NOMO-1 (cell line): ENCODE data around the gene CHID1.

Experiments used
- DNase-seq, 2 experiments: peaks; one replicate each; lab custom pipeline; 2025; ENCODE audit not compliant: unreplicated experiment in 2 of 2; lab: John Stamatoyannopoulos, UW

CHID1 gene

DNA sequence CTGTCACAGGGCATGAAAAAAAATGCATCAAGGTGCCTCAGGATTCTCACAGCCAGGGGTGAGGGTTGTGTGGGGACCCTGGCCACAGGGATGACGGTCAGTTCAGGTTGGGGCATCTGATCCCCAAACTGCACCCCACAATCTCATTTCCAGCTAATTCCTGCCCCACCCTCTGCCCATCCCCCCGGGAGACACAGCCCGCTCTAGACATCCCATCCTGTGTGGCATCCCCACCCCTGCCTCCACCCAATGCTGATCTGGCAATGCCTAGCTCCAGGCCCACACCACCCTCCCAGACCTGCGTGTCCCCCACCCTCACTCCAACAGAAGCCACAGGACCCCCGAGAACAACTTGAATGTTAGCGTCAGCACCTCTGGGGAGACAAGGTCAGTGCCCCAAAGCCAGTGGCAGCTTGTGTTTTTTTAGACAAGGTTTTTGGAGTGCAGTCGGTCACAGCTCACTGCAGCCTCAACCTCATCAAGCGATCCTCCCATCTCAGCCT lies 42.7 kb downstream of the CHID1 start:
- DNase-seq: no peak

DNA sequence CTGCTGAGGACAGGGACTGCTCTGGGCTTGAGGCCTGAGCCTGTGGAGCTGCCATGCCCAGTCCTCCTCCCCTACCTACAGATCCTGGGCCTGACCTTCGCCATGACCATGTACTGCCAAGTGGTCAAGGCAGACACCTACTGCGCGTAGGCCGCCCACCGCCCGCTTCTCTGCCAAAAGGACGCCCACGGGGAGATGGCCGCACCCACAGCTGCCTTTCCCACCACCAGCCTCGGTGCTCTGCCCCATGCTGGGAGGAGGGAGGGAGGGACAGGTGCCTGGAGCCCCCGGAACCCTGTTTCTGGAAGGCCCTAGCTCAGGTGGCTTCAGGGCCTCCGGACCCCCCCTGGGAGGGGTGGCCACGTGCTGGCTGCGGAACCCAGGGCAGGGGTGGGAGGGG lies 44.1 kb downstream of the CHID1 start:
- DNase-seq: no peak

DNA sequence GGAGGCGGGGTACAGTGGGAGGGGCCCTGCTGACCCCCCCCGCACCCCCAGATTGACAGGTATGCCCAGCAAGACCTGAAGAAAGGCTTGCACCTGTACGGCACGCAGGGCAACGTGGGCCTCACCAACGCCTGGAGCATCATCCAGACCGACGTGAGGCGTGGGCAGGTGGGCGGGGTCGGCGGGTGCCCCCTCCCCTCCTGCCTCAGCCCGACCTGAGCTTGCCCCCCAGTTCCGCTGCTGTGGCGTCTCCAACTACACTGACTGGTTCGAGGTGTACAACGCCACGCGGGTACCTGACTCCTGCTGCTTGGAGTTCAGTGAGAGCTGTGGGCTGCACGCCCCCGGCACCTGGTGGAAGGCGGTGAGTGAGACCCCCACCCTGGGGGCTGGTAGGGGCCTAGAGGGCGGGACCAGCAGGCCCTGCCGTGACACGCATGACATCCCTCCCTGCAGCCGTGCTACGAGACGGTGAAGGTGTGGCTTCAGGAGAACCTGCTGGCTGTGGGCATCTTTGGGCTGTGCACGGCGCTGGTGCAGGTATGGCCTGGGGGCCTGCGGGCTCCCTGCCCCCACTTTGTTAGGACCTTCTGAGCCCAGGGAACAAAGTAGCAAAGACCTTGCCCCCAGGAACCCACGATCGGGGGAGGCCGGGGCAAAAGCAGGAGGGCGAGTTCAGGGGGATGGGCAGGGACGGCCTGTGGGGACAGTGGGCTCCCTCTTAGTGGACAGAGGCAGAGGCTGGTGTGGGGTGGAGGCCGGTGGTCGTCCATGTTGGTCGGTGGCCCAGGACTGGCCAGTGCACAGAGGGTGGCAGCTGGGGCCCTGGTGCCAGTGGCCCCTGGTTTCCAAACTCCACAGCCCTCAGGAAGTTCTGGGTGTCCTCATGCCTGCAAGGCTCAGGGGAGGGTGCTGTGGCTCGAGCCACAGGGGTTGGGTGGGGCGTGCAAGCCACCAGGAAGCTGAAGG lies 44.9 kb downstream of the CHID1 start:
- no peak for DNase-seq

DNA sequence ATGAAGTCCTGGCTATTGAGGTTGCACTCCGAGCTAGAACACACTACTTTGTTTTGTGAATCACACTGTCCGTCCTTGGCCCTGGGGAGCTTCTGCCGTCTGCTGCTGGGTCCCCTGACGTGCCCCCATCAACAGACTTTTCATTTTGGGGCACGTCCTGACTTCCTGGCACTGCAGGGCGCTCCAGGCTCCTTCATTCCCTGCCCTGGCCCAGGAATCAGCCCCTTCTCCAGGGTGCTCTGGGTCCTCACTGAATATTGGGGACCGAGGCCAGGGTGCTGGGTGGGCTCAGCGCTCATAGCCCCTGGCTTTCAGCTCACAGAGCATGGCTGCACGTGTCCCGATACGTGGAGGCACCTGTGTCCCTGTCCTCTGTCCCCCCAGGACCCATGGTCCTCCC lies 45.7 kb downstream of the CHID1 start:
- DNase-seq: no peak

DNA sequence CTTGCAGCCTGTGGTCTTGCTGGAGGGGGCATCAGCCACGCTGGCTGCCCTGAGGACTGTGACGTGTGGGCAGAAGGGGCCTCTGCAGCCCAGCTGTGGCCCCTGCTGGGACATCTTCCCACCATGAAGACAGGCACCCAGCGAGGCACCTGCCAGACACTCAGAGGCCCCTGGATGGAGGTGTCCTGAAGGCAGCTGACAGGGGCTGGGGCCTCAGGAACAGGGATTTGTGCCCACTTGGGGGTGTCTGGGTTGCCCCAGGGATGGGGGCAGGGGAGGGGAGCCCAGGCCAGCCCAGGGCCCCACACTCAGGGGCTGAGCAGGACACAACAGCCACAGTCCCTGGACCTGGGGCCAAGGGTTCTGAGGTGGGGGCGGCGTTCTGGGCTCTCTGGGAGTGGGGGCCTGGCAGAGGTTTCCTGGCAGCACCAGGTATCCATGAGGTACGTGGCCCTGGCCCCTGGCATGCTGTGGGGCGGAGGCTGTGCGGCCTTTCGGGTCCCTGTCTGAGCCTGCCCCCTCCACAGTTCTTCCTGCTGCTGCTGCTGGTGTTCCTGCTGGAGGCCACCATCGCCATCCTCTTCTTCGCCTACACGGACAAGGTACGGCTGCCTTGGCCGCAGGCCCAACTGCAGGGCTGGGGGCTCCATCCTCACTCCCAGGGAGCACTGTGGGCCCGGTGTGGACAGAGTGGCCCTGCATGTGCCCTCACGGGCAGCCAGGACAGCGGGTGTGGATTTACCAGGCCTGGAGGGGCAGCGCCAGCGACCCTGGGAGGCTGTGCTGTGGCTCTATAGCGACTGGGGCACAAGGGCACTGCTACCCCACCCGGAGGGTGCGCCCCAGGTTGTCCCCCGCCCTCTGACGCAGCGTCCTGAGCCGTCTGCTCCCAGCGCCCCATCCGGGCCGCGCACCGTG lies 46.4 kb downstream of the CHID1 start:
- DNase-seq: no peak

DNA sequence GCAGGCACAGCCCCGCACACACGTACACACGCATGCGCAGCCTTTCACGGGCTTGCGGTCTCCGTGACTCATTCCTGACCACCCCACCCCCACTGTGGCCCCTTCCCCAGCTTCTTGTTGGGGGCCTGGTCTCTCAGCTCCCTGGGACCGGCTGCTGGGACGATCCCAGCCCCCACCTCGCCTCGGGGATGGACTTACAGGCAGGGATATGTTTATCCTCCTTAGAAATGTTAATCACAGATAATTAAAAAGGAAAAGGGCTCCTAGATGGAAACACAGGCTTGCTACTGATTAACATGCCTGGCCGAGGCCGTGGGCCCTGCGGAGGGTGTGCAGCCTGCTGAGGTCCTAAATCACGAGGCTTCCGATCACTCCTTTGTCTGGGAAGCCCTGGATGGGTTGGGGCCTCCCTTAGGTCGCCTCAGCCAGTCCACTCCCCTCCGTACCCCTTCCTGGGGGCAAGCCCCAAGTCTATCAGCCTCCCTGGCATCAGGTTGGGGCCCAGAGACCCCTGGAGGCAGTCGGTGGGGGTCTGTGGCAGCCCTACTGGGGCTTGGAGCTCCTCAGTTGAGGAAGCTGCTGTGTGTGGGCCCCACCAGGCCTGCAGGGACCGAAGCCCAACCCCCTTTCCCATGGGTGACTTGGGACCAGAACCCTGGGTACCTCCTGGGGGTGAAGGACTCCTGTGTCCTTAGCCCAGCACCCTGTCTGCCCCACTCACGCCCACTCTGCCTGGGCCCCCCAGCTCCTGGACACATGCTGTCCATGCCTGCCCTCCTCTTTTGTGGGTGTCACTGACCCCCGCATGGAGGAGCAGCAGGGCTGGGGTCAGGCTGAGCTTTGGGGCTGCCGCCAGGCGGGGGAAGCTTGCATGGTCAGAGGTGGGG lies 47.3 kb downstream of the CHID1 start:
- DNase-seq: no peak

DNA sequence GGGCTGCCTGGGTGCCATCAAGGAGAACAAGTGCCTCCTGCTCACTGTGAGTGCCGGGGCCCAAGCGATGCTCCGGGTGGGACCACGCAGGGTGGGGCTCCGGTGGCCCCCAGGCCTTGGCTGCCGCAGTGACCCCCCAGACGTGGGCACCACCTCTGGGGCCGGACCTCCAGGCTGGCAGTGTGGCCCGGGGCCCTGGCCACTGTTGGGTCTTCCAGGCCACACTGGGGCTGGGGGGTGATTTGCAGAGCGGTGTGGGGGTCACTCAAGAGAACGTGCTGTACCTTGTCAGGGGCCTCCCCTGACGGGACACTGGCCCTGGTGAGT lies 48.0 kb downstream of the CHID1 start:
- DNase-seq: no peak

DNA sequence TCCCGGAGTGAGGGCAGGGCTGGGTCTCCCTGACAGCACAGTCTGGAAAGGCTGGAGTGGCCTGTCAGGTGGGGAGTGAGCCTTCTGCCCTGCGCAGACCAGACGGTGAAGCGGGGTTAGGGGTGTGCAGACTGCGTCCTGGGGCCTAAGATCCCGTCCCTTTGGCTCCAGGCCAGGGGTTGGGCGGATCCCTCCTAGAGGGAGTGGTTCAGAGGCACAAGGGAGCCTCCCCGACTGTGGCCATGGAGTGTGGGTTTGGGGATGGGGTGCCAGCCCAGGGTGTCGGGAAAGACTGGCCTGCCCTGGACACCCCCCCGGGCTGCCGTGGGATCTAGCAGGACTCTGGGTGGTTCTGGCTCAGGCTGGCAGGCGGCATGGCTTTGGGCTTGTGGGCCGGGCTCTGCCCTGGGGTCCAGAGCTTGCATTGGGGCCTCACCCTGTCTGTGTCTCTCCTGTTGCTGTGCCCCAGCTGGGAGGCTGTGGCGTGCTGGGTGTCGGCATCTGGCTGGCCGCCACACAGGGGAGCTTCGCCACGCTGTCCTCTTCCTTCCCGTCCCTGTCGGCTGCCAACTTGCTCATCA lies 48.4 kb downstream of the CHID1 start:
- DNase-seq: no peak

DNA sequence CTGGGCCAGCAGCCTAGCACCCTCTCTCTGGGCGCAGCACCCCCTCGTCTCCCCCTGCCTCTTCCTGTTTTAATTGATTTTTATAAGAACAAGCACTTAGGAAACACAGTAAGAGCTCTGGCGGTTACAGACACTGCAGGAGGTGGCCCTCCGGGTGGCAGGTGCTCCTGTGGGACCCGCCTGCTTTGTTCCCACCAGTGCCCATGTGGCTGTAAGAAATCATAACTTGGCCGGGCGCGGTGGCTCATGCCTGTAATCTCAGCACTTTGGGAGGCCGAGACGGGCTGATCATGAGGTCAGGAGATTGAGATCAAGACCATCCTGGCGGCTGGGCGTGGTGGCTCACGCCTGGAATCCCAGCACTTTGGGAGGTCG lies 49.5 kb downstream of the CHID1 start:
- DNase-seq: no peak

DNA sequence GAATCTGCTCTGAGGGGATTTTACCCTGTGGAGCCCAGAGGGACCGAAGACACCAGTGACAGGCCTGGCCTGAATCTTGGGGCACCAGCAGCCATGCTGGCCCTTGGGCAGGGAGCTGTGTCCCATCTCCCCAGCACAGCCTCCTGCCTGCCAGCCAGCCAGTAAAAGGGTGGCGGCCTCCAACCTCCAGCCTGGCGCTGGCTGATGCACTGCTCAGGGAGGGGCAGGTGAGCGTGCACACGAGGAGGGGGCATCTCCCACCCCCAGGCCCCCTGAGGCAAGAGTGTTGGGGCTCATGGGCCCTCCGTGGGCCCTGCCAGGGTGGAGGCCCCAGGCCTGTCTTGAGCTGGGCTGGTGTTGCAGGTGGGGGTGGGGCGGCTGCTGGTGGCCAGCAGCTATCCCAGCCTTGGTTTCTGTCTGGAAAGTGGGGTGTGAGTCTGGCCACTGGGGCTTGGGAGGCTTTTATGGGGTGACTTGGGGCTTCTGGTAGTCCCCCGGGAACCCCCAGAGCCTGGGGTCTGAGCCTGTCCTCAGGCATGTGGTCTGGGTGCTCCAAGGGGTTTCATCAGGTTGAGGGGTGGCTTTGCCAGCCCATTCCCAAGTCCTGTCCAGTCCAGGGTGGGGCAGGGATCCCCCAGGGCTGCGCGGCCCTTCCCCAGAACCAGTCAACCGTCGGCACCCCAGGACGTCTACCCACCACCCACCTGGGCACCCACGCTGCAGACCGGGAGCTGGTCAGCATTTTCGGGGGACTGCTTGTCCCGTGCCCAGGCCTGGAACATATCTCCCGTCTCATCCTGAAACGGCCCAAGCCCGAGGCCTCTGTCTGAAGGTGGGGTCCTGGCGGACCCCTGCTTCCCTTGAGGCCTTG lies 50.1 kb downstream of the CHID1 start:
- no peak for DNase-seq

DNA sequence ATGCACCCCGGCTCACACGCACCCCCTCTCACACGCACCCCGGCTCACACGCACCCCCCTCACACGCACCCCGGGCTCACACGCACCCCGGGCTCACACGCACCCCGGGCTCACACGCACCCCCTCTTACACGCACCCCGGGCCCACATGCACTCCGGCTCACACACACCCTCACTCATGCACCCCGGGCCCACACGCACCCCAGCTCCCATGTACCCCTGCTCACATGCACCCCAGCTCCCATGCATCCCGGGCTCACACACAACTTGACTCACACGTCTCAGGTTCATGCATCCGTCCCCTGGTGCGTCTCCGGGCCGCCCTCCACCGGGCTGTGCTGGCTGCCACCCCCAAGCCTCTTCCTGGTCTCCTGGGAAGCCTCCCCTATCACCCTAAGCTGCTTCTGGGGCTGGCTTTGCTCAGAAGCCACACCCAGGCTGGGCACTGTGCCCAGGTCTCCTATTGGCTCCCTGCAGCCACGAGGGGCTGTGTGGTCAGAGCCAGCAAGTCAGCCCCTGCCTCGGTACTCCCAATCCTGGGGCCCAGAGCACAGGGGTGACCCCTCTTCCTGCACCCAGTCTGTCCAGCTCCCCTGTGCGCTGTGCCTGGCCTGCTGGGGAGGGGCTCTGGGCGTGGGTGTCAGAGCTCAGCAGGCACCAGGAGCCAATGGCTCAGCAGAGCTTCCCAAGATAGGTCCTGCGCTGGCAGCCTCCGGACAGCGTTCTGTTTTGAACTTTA lies 51.0 kb downstream of the CHID1 start:
- no peak for DNase-seq

DNA sequence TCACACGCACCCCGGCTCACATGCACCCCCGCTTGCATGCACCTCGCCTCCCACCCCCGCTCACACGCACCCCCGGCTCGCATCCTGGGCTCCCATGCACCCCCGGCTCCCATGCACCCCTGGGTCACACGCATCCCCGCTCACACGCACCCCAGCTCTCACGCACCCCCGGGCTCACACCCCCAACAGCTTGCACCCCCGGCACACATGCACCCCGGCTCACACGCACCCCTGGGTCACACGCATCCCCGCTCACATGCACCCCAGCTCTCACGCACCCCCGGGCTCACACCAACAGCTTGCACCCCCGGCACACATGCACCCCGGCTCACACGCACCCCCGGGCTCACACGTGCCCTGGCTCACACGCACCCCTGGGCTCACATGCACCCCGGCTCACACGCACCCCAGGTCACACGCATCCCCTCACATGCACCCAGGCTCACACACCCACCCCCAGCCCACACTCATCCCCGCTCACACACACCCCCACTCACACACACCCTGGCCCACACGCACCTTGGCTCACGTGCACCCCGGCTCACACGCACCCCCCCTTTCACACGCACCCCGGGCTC lies 51.8 kb downstream of the CHID1 start:
- no peak for DNase-seq

DNA sequence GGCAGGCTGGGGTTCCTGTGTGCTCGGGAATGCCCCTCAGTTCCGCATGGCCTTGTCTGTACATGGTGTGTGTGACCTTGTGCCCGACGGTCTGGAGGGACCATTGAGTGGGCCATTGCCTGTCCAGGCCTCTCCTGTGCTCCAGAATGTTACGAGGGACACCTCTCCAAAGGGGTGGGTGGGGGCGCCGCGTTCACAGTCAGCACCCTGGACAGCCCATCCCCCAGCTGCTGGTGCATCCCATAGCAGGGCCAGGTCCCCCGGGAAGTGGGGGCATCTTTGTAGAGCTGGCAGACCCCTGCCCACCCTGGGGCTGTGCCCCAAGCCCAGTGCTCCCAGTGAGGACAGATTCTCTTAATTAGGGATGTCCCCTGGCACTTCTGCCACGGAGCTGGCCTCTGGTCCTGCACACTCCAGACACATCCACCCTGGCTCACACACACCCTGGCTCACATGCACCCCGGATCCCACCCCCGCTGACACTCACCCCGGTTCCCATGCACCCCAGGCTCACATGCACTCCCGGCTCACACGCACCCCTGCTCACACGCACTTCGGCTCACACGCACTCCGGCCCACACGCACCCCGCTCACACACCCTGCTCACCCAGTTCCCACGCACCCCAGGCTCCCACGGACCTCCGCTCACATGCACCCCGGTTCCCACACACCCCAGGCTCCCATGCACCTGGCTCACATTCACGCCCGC lies 52.4 kb downstream of the CHID1 start:
- no peak for DNase-seq

DNA sequence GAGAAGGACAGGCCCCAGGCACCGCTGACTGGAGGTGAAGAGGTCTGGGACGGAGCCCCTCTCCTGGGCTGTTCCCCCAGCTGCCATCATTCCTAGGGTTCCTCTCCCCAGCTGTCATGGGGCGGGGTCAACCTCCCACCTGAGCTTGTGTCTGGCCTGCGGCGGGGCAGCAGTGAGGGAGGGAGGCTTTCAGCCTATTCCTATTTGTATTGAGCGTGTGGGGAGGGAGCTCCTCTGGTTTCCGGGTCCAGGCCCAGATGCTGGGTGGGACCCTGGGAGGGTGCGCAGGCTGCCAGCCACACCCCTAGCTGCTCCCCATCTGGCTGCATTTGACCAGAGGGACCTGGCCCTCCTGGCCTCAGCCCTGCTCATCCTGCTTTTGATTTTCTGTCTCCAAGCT lies 54.2 kb downstream of the CHID1 start:
- DNase-seq: no peak

DNA sequence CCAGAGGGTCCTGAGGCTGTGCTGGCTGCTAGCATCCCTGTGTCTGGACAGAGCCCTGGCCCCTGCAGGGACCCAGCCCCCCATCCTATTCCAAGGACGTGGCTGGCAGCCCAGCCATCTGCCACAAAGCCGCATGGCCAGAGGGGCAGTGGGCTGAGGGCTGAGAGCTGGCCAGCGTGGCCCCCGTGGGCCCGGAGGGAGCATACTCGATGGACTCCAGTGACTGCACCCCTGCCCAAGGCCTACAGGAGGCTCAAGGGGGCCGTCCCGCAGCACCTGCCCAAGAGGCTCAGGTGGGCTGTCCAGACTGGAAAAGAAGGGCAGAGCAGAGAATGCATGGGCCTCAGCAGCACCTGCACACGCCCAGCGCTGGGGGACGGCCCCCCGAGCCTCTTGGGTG lies 54.8 kb downstream of the CHID1 start:
- no peak for DNase-seq

DNA sequence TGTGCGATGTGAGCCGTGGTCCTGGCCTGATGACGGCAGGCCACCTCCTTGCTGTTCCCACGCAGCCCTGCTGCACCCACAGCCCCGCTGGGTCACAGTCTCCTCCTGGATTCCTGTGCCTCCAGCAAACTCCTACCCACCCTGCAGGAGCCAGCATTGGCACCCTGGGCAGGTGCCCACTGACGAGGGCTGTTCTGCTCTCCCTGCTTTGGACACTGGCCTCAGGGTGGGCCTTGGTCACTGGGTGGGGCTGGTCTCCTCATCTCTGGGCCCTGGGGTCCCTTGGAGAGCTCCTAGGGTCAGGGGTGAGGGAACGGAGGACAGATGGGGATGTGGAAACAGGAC lies 55.3 kb downstream of the CHID1 start:
- no peak for DNase-seq

DNA sequence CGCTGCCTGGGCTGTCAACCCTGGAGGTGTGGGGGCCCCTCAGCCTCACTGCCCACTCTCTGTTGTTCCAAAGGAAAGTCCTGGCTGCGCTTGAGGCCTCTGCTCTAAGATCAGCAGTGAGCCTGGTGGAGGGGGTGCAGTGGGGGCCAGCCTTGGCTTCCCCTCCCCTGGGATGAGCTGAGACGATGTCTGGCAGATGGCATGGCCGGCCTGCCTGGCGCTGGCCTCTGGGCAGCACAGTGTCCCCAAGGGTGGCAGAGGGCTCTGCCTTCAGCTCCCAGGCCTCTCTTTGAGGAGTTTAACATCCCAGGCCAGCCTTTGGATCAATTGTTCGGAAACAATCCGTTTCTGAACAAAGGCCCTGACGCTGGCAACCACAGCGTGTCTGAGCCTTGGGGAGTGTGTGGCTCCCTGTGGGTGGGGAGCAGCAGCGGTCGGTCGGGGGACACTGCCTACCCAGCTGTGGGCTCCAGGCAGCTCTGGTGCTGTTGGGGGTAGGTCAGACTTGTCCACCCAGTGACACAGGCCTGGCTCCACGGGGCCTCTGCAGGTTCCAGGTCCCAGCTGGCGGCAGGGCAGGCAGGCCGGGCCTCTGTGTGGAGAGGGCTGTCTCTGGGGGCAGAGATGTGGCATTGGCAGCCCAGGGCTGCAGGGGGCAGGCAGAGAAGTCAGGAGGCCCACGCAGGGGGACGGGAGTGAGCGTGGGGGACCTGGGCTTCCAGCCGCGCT lies 55.8 kb downstream of the CHID1 start:
- no peak for DNase-seq
